GM18907 (cell line): Measurements from ENCODE around the gene TFF1.

Experiments used
- ATAC-seq: cut with Tn5 transposase; IDR thresholded peaks from one replicate; pipeline ENCODE4 v1.9.1; 2021; ENCODE audit warnings: mild to moderate bottlenecking, moderate library complexity; ENCODE audit not compliant: unreplicated experiment

The TFF1 gene

DNA sequence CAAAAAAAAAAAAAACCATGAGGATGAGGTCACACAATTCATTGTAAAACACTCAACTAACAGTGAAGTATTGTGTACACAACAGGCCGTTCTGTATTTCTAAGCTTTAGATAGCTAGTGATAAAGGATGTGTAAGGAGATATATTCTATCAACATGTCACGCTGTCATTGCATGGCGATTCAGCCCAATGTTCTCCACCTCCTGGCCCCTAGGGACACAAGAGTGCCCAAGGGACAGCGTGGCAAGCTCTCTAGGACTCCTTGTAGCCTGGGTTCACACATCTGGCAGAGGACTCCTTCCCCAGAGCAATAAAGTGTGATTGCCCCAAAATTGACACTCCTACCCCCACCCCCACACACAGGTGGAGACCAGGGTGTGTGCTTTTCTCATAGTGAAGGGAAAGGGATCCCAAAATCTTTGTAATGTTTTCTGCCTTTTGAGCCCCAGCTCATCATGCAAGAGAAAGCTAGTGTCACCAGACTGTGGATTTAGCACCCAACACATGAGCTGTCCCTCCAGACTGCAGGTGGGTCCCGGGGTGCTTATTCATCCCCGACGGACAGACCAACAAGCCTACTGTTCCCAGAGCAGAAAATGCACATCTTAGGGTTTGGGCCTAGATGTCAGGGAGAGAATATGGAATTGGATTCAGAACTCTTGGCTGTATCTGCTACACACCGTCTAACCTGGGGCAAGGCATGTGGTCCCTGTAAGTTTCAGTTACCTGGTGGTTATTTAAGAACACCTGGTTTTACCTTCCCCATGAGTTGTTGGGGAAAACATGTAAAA, 18.0 kb upstream of the TFF1 start:
- ATAC-seq: no peak

DNA sequence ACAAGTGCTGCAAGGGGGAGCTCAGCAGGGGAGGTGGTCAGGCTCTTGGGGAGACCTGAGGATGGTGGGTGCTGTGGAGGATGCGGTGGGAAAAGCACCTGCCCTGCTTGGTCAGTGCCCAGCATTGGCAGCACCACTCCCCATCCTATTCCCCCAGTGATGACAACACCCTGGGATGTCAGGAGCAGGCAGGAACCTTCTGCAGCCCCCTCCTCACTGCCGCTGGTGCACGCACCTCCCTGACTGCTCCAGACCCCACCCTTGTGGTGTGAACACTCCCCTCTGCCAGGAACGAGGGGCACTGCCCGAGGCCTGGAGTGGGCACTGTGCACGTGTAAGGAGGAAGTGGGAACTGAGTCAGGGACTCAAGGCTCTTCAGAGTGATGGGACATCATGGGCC, 17.0 kb upstream of the TFF1 start:
- no peak for ATAC-seq

DNA sequence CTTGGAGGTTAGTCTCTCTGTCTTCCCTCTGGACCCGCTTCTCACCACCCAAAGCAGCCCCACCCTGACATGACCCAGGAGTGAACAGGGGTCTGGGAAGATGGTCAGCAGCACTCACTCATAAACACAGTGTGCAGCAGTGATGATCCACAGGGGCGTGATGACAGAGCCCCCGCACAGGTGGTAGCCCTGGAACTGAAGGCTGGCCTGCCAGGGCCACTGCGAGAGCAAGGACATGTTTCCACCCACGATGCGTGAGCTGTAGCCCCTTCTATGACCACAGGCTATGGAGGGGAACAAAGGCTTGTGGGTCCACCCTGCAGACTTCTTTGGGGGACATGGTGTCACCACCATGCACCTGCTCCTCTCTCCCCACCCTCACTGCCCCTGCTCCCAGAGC, 16.6 kb upstream of the TFF1 start:
- ATAC-seq: no peak

DNA sequence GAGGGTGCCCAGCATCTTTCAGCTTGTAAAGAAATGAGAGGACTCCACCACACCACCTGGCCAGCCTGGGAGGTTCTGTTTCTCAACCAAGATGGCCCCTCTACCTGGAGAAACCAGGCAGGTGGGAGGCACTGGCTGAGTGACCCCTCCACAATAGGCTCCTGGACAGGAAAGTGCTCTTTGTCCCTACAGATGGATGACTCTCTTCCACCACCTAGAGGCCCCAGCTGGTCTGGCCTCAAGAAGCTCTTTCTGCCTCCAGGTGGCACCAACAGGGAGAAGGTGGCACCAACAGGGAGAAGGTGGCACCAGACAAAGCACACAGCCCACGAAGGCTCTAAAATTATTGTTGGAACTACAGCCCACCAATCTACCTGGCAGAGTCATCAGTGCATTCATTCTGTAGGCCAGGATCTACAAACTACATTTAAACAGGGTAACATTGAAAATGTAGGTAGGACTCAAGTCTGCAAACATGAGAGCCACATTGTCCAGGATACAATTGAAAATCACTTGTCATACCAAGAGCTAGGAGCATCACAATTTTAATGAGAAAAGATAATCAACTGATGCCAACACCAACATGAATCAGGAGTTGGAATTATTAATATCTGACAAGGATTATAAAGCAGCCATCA, 15.1 kb upstream of the TFF1 start:
- ATAC-seq: no peak

DNA sequence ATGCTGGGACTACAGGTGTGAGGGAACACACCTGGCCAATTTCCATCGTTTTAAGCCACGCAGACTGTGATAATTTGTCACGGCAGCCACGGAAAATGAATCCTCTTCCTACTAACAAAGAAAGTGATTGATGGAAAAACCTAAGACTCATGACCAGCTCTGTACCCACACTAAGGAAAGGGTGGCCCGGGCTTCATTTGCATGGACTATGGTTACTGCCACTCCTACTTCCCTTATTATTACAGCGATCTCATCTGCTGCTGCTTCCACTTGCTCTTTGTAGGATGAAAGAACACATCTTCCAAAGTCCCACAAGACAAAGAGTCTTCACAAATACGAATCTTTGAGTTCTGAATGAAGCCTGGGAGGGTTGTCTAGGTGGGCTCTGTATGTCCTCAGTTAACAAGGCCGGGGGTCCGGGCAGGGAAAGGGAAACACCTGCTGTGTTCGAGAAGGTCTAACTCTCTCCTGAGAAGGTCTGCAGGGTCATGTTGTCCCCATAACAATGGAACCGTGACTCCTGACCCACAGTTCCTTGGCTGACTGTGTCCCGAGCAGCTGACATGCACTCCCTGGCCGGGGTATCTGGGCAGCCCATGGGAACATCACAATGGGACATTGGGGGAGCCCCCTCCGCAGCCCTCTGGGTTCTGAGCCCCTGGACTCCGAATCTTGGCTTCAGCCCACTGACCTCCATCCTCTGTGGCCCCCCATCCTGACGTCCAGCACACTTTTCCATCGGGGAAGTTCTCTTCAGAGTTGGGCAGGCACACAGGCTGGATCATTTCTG, 13.3 kb upstream of the TFF1 start:
- ATAC-seq: no peak

DNA sequence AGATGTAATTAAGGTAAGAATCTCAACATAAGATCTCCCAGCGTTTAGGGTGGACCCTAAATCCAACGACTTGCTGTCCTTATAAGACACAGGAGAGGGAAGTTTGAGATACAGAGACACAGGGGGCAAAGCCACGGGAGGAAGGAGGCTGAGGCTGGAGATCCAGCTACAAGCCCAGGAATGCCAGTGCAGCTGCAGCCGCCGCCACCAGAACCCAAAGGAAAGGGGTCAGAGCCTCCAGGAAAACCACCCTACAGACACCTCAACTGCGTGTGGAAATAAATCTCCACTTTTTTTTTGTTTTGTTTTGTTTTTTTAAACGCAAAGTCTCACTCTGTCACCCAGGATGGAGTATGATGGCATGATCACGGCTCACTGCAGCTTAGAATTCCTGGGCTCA, 12.1 kb upstream of the TFF1 start:
- ATAC-seq: no peak

DNA sequence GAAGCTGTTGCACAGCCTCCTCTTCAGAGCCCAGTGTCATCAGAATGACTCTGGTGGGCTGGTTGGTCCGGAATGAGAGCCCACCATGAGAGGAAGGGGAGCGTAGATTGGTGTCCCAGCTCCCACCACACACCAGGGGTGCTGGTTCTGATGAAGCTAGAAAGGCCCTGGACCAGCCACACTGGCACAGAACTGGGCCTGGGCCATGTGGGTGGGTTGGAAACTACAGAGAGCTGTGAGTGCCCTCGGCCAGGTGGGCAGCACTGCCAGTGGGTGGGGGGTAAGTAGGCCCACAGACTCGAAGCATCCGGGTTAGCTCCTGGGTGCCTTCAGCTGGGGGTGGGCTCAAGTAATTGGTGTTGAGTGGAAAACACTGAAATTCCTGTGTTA, 11.6 kb upstream of the TFF1 start:
- no peak for ATAC-seq

DNA sequence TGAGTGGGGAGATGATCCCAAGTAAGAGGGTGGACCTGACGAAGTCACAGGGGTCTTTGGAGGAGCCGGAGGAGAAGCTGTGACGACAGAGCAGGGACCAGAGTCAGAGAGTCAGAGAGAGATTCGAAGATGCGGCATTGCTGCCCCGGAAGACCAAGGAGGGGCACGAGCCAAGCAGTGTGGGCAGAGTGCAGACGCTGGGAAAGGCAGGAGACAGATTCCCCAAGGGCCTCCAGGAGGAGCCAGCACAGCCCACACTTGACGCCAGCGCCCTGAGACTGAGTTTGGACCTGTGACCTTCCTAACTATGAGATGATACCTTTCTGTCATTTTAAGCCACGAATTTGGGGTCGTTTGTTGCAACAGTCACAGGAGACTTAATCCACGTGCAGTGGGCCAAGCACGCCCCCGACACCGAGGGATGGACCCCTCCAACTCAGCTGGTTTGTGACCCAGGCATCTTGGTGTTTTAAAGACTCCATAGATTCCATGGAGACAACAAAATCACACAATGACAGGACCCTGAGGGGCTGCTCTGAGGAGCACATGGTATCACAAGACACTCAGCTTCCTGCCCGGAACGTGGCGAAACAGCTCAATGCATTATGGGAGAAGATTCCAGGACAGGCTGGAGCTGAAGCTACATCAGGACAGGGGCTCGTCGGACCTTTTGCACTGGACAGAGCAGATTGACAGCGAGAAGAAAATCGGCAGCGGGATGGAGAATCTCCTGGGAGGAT, 11.0 kb upstream of the TFF1 start:
- no peak for ATAC-seq

DNA sequence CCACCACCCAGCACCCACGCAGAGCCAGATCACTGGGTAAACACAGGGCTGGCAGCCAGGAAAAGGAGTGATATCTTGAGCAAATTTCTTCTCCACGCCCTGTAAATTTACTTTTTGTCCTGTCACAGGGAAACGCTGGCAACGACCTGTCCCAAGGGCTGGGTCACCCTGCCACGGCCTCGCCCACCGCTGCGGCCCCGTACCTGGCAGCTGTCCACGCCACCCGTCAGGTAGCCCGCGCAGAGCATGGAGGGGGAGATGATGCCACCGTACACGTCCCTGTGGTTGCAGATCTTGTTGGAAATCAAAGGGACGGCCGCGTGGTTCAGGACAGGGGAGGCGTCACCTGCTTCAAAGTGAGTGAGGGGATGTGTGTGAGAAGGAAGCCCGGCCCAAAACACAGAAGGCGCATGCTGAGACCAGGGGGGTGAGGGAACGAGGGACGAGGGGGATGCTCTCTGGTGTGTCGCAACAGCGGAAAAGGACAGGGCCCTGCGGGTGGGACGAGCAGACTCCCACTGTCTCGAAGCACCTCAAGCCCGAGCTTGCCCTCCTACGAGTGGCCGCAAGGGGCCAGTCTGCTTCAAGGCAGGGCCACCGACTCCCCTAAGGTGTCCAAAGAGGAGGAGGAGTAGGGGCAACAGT, 10.1 kb upstream of the TFF1 start:
- ATAC-seq: no peak

DNA sequence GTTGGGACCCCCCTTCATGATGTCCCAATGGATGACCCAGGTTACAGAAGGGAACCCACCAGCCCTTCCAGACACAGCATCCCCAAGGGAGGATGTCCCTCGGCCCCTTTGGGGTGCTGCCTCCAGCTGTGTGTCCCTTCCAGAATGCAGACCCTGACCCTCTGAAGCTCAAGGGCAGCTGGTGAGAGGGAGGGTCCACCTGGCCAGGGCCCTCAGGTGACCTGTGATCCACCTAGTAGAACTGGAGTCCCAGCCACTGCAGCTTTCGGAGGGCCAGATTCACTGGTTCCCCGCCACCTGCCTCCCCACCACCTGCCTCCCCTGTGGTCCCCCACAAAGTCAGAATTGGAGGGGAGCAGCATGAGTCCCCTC, 9.6 kb upstream of the TFF1 start:
- no peak for ATAC-seq

DNA sequence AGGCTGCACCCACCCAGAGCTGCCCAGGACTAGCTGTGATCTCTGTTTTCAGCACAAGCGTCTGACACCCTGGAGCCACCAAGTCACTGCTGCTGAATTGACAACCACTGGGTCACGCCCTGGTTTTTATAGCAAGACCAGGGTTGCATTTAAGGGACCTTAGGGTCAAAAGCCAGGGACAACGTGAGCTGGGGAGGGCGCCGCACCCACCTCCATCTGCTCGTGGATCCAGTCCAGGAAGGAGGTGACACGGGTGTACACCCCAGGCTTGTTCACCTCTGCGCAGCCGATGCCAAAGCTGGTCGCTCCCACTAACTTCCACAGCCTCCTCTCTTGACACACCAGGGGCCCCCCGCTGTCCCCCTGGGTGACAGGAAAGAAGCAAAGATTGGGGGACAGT, 9.2 kb upstream of the TFF1 start:
- no peak for ATAC-seq

DNA sequence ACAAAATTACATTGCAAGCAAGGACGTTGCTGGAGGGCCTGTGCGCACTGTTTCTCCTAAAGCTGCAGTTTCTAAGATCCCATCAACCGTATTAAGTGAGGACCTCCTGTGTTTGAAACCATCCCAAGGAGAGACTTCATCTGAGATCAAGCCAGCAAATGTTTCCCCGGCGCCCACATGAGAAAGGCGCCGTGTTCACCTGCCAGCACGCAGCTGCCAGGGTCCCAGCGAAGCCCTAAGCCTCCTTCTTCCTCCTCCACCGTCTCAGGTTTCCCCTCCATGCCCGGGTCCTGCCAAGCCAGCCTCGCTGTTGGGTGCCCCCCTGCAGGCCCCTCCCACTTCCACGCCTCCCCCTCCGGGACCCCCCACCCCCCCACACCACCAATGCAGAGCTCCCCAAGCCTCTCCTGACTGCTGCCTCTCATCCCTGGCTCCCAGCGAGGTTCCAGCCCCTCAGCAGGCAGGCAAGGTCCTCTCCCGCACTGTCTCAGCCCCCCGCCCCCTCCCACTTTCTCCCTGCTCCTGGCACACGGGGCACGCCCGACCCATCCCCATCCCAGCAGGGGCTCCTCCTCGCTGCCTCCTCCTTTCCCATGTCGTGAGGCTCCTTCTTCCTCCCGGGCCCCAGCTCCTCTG, 8.6 kb upstream of the TFF1 start:
- ATAC-seq: no peak

DNA sequence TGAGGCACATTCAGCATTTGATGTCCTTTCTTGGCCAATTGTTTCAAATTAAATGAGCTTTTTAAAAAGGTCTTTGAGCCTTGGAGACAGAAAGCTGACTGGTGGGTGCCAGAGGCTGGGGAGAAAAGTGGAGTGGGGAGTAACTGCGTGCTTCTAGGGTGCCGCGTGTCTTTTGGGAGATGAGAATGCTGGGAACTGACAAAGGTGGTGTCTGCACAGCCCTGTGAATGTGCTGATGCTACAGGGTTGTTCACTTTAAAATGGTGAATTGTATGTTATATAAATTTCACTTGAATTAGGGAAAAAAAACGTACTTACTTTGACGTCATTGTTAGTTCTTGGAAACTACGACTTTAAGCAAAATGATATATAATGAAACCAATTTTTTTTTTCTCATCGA, 8.1 kb upstream of the TFF1 start:
- no peak for ATAC-seq

DNA sequence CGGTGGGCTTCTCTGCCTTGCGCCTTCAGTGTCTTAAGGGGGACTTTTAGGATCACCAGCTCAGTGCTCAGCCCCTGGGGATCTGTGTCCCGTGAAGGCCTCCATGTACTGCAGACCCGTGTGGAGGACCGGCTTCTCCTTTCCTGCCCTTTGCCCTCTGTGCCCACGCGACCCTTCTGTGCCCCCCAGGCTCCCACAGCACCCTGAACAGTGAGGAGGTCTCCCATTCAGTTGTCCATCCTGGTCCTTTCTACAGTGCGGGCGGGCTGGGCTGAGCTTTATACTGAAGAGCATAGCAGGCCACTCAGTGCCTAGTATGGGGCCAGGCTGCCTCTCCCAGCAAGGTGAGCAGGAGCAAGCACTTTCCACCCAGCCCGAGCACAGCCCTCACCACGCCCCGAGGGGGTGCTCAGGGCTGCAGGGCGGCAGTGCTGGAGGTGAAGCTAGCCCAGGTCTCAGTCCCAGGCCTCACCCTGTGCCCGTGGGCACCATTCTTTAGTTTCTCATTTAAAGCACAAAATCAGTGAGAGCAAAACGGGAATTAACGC, 7.6 kb upstream of the TFF1 start:
- ATAC-seq: no peak

DNA sequence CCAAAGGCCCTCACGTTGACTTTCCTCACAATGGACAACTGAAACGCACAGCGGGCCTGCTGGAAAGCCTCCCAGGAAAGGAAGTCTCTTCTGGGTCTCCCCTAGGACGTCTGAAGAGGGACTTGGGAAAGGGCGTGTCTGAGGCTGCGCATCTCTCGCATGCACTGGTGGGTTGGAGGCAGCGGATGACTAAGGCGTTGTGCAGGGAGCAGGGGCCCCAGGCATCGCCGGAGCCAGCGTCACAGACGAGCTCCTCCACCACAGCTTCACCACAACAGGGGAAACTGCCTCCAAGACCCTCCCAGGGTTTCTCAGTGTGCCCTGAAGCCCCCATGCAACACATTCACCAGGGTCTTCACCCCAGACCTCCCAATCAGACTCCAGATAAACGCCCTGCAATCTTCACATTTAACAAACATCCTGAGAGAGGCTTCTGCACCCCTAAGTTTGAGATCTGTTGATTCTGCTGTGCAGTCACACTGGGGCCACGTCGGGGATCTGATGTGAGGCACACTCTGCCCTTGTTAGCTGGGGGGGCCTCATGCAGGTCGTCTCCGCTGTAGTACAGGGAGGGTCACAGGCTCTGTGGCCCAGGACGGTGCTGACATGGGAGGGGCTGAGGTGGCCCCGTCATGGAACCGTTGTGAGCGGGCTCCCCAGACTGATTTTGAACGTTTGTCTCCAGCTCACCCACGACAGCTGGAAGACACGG, 7.0 kb upstream of the TFF1 start:
- no peak for ATAC-seq

DNA sequence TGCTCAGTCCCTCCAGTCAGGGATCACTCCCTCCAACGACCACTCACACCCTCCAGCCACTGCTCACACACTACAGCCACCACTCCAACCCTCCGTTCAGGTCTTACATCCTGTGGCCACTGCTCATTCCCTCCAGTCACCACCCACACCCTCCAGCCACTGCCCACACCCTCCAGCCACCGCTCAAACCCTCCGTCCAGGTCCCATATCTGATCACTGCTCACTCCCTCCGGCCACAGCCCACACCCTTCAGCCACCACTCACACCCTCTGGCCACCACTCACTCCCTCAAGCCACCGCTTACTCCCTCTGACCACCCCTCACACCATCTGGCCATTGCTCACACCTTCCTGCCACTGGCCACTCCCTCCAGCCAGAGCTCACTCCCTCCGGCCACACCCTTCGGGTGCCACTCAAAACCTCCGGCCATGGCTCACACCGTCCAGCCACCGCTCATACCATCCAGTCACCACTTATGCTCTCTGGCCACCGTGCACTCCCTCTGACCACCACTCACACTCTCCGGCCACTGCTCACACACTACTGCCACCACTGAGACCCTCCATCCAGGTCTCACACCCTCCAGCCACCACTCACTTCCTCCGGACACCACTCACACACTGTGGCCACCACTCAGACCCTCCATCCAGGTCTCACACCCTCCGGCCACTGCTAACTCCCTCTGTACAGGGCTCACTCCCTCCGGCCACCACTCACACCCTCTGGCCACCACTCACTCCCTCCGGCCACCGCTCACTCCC, 4.7 kb upstream of the TFF1 start:
- no peak for ATAC-seq

DNA sequence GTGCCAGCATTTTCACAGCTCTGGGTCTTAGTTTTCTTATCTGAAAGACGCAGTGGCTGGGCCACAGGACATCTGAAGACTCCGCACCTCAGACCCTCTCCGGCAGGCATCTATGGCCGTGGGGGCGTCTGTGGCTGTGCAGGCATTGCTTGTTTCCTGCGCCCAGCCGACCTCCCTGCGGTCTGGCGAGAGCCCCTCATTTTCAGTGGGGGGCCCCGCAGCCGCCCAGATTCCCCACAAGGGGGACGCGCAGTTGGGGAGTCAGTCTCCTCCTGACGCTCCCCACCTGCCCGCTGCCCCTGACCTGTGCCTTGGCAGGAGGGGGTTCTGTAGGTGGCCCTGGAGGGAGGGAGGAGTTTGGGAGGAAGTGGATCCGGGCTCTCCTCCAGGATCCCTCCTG, 3.5 kb upstream of the TFF1 start:
- ATAC-seq: no peak

DNA sequence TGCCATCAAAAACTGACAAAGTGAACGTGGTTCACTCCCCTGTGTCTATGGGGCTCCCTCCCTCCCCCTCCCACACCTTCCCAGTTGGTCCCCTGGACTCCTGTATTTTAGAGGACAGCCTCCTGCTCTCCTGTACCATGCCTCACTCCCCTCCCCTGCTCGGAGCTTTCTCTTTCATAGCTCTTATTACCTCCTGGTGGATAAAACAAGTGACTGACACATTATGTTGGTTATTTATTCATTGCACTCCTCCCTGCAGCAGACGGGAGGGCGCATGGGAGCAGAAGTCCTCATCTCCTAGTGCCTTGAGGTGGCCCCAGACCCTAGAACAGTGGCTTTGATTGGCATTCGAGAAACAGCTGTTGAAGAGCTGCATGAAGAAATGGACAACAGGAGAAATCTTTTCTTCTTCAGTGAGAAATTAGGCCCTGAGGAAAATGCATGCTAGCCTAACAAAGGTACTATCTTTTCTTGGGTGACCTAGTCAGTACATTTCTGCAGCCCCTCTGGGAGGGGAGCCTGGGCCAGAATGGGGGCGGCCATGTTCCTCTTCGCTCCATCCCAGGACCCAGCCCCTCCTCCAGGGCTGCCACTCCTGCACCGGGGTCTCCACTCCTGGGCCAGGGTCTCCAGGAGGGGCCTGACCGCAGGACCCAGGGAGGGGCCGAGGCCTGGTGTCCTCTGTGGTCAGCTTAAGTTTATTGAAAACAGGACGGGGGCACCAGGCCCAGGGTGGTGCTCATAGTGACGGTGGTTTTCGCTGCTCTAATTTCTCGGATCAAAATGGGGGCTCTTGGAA, 1.2 kb upstream of the TFF1 start:
- no peak for ATAC-seq
